Measurements from ENCODE around the gene PRSS21.

DNA sequence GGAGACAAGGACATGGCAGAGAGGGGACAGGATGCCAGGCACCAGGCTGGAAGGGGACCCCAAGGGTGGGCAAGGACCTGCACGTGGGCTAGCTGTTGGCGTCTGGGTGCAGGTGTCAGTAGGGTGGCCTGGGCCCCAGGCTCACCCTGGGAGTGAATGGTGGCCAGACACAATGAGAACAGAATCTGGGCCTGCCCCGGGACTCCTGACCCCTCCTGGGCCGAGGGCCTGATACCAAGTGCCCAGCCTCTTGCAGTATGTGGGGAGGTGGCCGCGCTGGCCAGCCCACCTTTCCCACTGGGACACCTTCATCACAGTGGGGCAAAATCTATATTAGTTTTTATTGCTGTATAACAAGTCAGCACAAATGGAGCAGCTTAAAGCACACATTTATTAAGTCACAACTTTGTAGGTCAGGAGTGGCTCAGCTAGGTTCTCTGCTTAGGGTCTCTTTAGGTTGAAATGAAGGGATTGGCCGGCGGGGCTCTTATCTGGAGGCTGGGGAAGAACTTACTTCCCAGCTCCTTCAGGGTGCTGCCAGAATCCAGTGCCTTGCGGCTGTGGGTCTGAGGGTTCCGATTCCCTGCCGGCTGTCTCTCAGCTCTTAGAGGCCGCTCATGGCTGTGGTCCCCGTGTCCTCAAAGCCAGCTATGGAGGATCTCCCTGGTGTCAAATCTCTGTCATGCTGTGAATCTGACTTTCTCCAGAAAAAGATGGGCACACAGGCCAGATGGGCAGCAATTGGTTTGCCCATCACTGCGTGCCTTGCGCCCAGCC lies 33.3 kb upstream of the PRSS21 start:
- no peak for TF ChIP-seq EZH2 (IDR thresholded peaks at IDR 0.05; ENCODE audit: insufficient read depth, poor library complexity, severe bottlenecking)
- no peak for TF ChIP-seq EZH2phosphoT487 (IDR thresholded peaks at IDR 0.05; ENCODE audit: insufficient read depth, low read depth)
